H1 (cell line): ENCODE measurements around the gene PIK3C2G. TPM values are rescaled to one million over a fixed set of nuclear protein-coding genes. Genes with fewer than 3 reads are reported as not detected.

Experiments used
- CTCF ChIA-PET: fragments of 300-600 bp; sonication (Branson Sonifier 250); formaldehyde crosslinking; loops from one replicate; lab custom pipeline; 2021; ENCODE audit not compliant: partially characterized antibody; lab: Charles Lee
- POLR2A ChIA-PET: fragments of 300-600 bp; sonication (Branson Sonifier 250); formaldehyde crosslinking; loops from one replicate; lab custom pipeline; 2021; ENCODE audit warnings: inconsistent platforms; ENCODE audit not compliant: partially characterized antibody; lab: Charles Lee
- DNase-seq, 2 experiments: peaks; one replicate each; pipeline versions ENCODE4 v3.0.0 to v3.0.0-alpha.2; 2010 to 2022; ENCODE audit warnings: low spot score in 2 of 2, low read depth in 1 of 2, mixed read lengths in 1 of 2
- FAIRE-seq: peaks from 2 replicates; lab custom pipeline; 2011; peaks lifted over from hg19 to GRCh38; lab: Jason Lieb, UNC
- H2AFZ ChIP-seq: 2 replicates; pipeline ENCODE4 v1.8.1; 2012; ENCODE audit warnings: low read length, inconsistent platforms
- H2AK5ac ChIP-seq: 2 replicates; pipeline ENCODE4 v1.6.1; 2013; ENCODE audit warnings: low read depth, low read length
- H2BK120ac ChIP-seq: replicated peaks from 2 replicates; pipeline ENCODE3; 2013; ENCODE audit warnings: low read depth, low read length, inconsistent platforms
- H2BK12ac ChIP-seq: 2 replicates; pipeline ENCODE4 v1.6.1; 2013; ENCODE audit warnings: low read depth, low read length
- H2BK15ac ChIP-seq: 2 replicates; pipeline ENCODE4 v1.6.1; 2013; ENCODE audit warnings: low read length
- H2BK20ac ChIP-seq: 2 replicates; pipeline ENCODE4 v1.6.1; 2013; ENCODE audit warnings: low read length
- H2BK5ac ChIP-seq: 2 replicates; pipeline ENCODE4 v1.6.1; 2013; ENCODE audit warnings: low read depth, low read length
- H3K14ac ChIP-seq: 2 replicates; pipeline ENCODE4 v1.6.1; 2013; ENCODE audit warnings: inconsistent platforms; ENCODE audit not compliant: insufficient read length
- H3K18ac ChIP-seq: 2 replicates; pipeline ENCODE4 v1.6.1; 2013; ENCODE audit warnings: low read length; ENCODE audit errors: extremely low read depth
- H3K23ac ChIP-seq: 2 replicates; pipeline ENCODE4 v1.6.1; 2013; ENCODE audit warnings: inconsistent platforms; ENCODE audit not compliant: insufficient read length
- H3K23me2 ChIP-seq: 2 replicates; pipeline ENCODE4 v1.6.1; 2013; ENCODE audit warnings: low read depth, low read length
- H3K27ac ChIP-seq: 2 replicates; pipeline ENCODE4 v1.6.1; 2011; ENCODE audit warnings: low read depth, low read length, inconsistent platforms
- H3K27me3 ChIP-seq, 4 experiments: replicated peaks in 1 of 4; 1 replicate in 1 of 4; 2 replicates in 3 of 4; pipeline versions ENCODE4 v1.6.1 to v1.8.1; 2011 to 2013; ENCODE audit warnings: low read length in 3 of 4, mild to moderate bottlenecking in 3 of 4, inconsistent platforms in 2 of 4, mixed read lengths in 2 of 4, moderate library complexity in 1 of 4; ENCODE audit not compliant: control insufficient read depth in 3 of 4, insufficient read depth in 3 of 4; ENCODE audit errors: extremely low read depth in 1 of 4
- H3K36me3 ChIP-seq, 4 experiments: 2 replicates each; pipeline versions ENCODE4 v1.6.1 to v1.8.1; 2011 to 2013; ENCODE audit warnings: mild to moderate bottlenecking in 4 of 4, low read length in 3 of 4, moderate library complexity in 2 of 4, control low read depth in 1 of 4, inconsistent platforms in 1 of 4; ENCODE audit not compliant: insufficient read depth in 4 of 4, control insufficient read depth in 2 of 4
- H3K4ac ChIP-seq: replicated peaks from 2 replicates; pipeline ENCODE3; 2013; ENCODE audit warnings: low read length, low read depth, mixed read lengths, inconsistent platforms; ENCODE audit not compliant: insufficient read length
- H3K4me1 ChIP-seq, 4 experiments: replicated peaks in 1 of 4; 1 replicate in 1 of 4; 2 replicates in 3 of 4; pipeline versions ENCODE4 v1.6.1 to v1.8.1; 2011 to 2013; ENCODE audit warnings: low read length in 3 of 4, inconsistent platforms in 2 of 4, mixed read lengths in 1 of 4; ENCODE audit not compliant: insufficient read depth in 4 of 4, control insufficient read depth in 3 of 4
- H3K4me2 ChIP-seq, 2 experiments: 2 replicates each; pipeline versions ENCODE4 v1.6.1 to v1.8.1; 2011 to 2013; ENCODE audit warnings: low read depth in 2 of 2, low read length in 2 of 2, control low read depth in 1 of 2, inconsistent platforms in 1 of 2, mild to moderate bottlenecking in 1 of 2; ENCODE audit not compliant: insufficient read depth in 1 of 2
- H3K4me3 ChIP-seq, 4 experiments: fragments of 200-600, 300-600 bp in 1 of 4; sonication (generic), shearing (Covaris generic), sonication (Bioruptor Twin) in 1 of 4; 2 replicates each; pipeline versions ENCODE4 v1.5.1 to v1.8.1; 2011 to 2016; ENCODE audit warnings: low read length in 4 of 4, low read depth in 3 of 4, control low read depth in 2 of 4, inconsistent platforms in 2 of 4, mild to moderate bottlenecking in 2 of 4, mixed read lengths in 1 of 4, moderate library complexity in 1 of 4; ENCODE audit not compliant: insufficient read depth in 2 of 4; ENCODE audit errors: extremely low read depth in 1 of 4
- H3K56ac ChIP-seq: replicated peaks from 2 replicates; pipeline ENCODE3; 2013; ENCODE audit warnings: low read depth, mild to moderate bottlenecking, mixed read lengths, low read length, inconsistent platforms; ENCODE audit not compliant: insufficient read length
- H3K79me1 ChIP-seq: 2 replicates; pipeline ENCODE4 v1.6.1; 2013; ENCODE audit warnings: low read depth, low read length, control low read depth
- H3K79me2 ChIP-seq, 2 experiments: 2 replicates each; pipeline versions ENCODE4 v1.6.1 to v1.8.1; 2012 to 2013; ENCODE audit warnings: low read length in 2 of 2, mild to moderate bottlenecking in 2 of 2, inconsistent platforms in 1 of 2; ENCODE audit not compliant: insufficient read depth in 2 of 2, control insufficient read depth in 1 of 2
- H3K9ac ChIP-seq, 4 experiments: replicated peaks in 1 of 4; 1 replicate in 1 of 4; 2 replicates in 3 of 4; pipeline versions ENCODE4 v1.6.1 to v1.8.1; 2011 to 2013; ENCODE audit warnings: low read depth in 3 of 4, low read length in 3 of 4, control low read depth in 2 of 4, mild to moderate bottlenecking in 2 of 4, moderate library complexity in 2 of 4, inconsistent platforms in 1 of 4; ENCODE audit errors: extremely low read depth in 1 of 4
- H3K9me3 ChIP-seq, 2 experiments: 2 replicates each; pipeline versions ENCODE4 v1.6.1 to v1.8.1; 2012 to 2013; ENCODE audit warnings: mild to moderate bottlenecking in 2 of 2, moderate library complexity in 2 of 2, control low read depth in 1 of 2, inconsistent platforms in 1 of 2, low read depth in 1 of 2, low read length in 1 of 2, mixed read lengths in 1 of 2; ENCODE audit not compliant: insufficient read depth in 2 of 2
- H4K20me1 ChIP-seq, 2 experiments: replicated peaks in 1 of 2; 2 replicates each; pipeline versions ENCODE3 to v1.8.1; 2011 to 2013; ENCODE audit warnings: inconsistent platforms in 2 of 2, low read length in 2 of 2, mild to moderate bottlenecking in 1 of 2; ENCODE audit not compliant: insufficient read depth in 2 of 2, control insufficient read depth in 1 of 2
- H4K5ac ChIP-seq: 2 replicates; pipeline ENCODE4 v1.6.1; 2013; ENCODE audit warnings: low read length, low read depth, mixed read lengths, inconsistent platforms; ENCODE audit not compliant: insufficient read length
- H4K8ac ChIP-seq: 2 replicates; pipeline ENCODE4 v1.8.0; 2013; ENCODE audit warnings: mild to moderate bottlenecking, moderate library complexity, low read length, inconsistent platforms; ENCODE audit not compliant: insufficient read depth; ENCODE audit errors: extremely low read depth
- H4K91ac ChIP-seq: replicated peaks from 2 replicates; pipeline ENCODE3; 2013; ENCODE audit warnings: low read length, mixed read lengths, inconsistent platforms; ENCODE audit not compliant: insufficient read length
- NANOG ChIP-seq: IDR thresholded peaks from 2 replicates; pipeline ENCODE4 v1.6.1; 2011; ENCODE audit warnings: low read length, low read depth, mild to moderate bottlenecking, inconsistent platforms; ENCODE audit not compliant: insufficient read depth, poor library complexity, severe bottlenecking
- TAF7 ChIP-seq: optimal IDR thresholded peaks from 2 replicates; pipeline ENCODE3; 2011; ENCODE audit warnings: low read depth, mild to moderate bottlenecking, inconsistent platforms, low read length, moderate library complexity, borderline replicate concordance
- TEAD4 ChIP-seq: IDR thresholded peaks from 2 replicates; pipeline ENCODE4 v1.6.1; 2012; ENCODE audit warnings: low read depth, low read length, inconsistent platforms, mixed read lengths
- WGBS, 2 experiments: shearing (Covaris generic) in 1 of 2; methylation state at CpG; one replicate each; pipeline versions ENCODE4 v1.1.6 to v1.1.7; 2013 to 2015; ENCODE audit warnings: low lambda C conversion rate in 2 of 2, mixed read lengths in 2 of 2, inconsistent platforms in 1 of 2, low coverage in 1 of 2, missing lambda C conversion rate in 1 of 2; ENCODE audit not compliant: insufficient replicate concordance in 2 of 2, insufficient coverage in 1 of 2, insufficient read length in 1 of 2; ENCODE audit errors: extremely low coverage in 1 of 2, missing lambda C conversion rate in 1 of 2; 5-methylcytosine and 5-hydroxymethylcytosine counted together
- polyA plus RNA-seq, 7 experiments: library from polyadenylated mRNA; depleted of rRNA in 3 of 7; stranded (reverse) in 5 of 7; unstranded in 2 of 7; fragments of >200 nt in 5 of 7; fragments of 200-250 nt in 2 of 7; gene quantifications; 1 replicate in 5 of 7; 2 replicates in 1 of 7; 4 replicates in 1 of 7; pipeline versions ENCODE4 v1.2.1 to v1.2.3, GENCODE V29; 2011 to 2013; ENCODE audit warnings: missing spikeins in 2 of 7, mixed read lengths in 2 of 7
- total RNA-seq: library from RNA; stranded (reverse); fragmentation: NEBNext Ultra II Directional; extraction: Animal tissue kit (Norgen Biotek cat#: 25700); gene quantifications from 2 replicates; pipeline ENCODE4 v1.2.1, GENCODE V29; 2021

Gene PIK3C2G
- total and polyA plus RNA-seq, 2 of the 8 experiments (the other 6 are each of a cell fraction or from before 2014, with no cell fraction given) = not detected

DNA sequence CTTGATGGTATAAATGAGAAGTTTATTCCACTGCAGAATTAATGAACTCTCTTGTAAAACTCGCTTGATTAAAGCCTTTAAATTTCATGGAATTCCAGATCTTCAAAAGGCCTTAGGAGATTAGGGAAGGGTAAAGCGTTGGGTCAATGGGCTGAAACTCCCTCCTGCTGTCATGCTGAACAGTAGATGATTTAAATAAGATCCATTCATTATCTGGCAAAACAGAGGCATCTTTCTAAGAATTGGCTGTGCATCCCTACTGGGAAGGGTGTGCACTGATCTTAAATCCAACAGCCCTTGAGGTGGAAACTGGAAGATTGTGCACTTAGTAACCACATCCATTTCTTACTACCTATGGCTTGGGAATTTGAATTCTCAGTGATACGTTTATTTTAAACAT is 420.5 kb downstream of the PIK3C2G start:
- H3K9ac ChIP-seq = no peak overlapping the region
- POLR2A ChIA-PET = no interaction called here

More for the DNA sequence above, 420.5 kb downstream of the PIK3C2G start:
- no peak overlapping the region for H2BK12ac ChIP-seq
- no peak overlapping the region for H3K14ac ChIP-seq
- H4K5ac ChIP-seq = no peak overlapping the region
- H3K4me2 ChIP-seq = peak overlapping the region in 1 of 2 experiments; percentile 31; a peak in 2 of 4 replicates
- H3K56ac ChIP-seq = no peak overlapping the region
- H3K23me2 ChIP-seq = no peaks in the 10 kb centered on the region
- H3K4me3 ChIP-seq = peak overlapping the region in 1 of 4 experiments; percentile 3; a peak in 1 of 8 replicates
- H3K79me1 ChIP-seq = no peaks in the 10 kb centered on the region
- H2BK15ac ChIP-seq = no peak overlapping the region
- no peak overlapping the region for H4K91ac ChIP-seq
- TF ChIP-seq TAF7 (no peak), TEAD4 (0 out of 2 replicates have a peak, but pooled peaks have one; percentile 23), NANOG (peak; percentile 59)
- no peaks in the 10 kb centered on the region for H4K20me1 ChIP-seq
- peaks cover 0 to 8% (median under 1%) of the 10 kb centered on the region in 4 experiments; a peak in 3 of 7 replicates for H3K4me1 ChIP-seq
- no peak overlapping the region for H2BK120ac ChIP-seq
- H4K8ac ChIP-seq = no peak overlapping the region
- WGBS, 2 experiments = 27% methylated on average over 3 of the region's 3 CpGs; no CpG with 5 or more reads in 1 of the 2 experiments
- no peak overlapping the region for H3K23ac ChIP-seq
- H2AK5ac ChIP-seq = no peak overlapping the region
- peak in 1 of 2 experiments; percentile 27 for DNase-seq
- no peaks in the 10 kb centered on the region for H3K36me3 ChIP-seq
- H3K4ac ChIP-seq = no peak overlapping the region
- H2AFZ ChIP-seq = no peak overlapping the region
- CTCF ChIA-PET = no interaction called here
- no peaks in the 10 kb centered on the region for H3K79me2 ChIP-seq
- no peaks in the 10 kb centered on the region for H3K9me3 ChIP-seq
- no peak overlapping the region for H3K18ac ChIP-seq
- peaks cover 0 to 1% (median 0%) of the 10 kb centered on the region in 4 experiments; a peak in 1 of 7 replicates for H3K27me3 ChIP-seq
- H2BK5ac ChIP-seq = no peak overlapping the region
- no peak overlapping the region for H2BK20ac ChIP-seq
- no peak overlapping the region for H3K27ac ChIP-seq
- FAIRE-seq = no peak
